ENCODE data around the gene KATNB1. TPM values are rescaled to one million over a fixed set of nuclear protein-coding genes. Genes with fewer than 3 reads are reported as not detected.

Gene KATNB1
- total and polyA plus RNA-seq, 2 of the 8 experiments (the other 6 are each of a cell fraction or from before 2014, with no cell fraction given) = 50.2 to 60.4 TPM

- no peak overlapping the region for H4K5ac ChIP-seq (ENCODE audit: insufficient read length, low read depth, low read length)
- no peak overlapping the region for H3K9ac ChIP-seq (replicated peaks in 1 of 4; ENCODE audit: extremely low read depth in 1 of 4, low read depth in 3 of 4, low read length in 3 of 4)
- no peak overlapping the region for H4K8ac ChIP-seq (ENCODE audit: extremely low read depth, insufficient read depth, low read length)
- H3K4me1 ChIP-seq (replicated peaks in 1 of 4; ENCODE audit: control insufficient read depth in 3 of 4, insufficient read depth in 4 of 4, low read length in 3 of 4) = peaks cover 0 to 7% (median under 1%) of the 10 kb centered on the region in 4 experiments; a peak in 2 of 7 replicates
- H2BK120ac ChIP-seq (replicated peaks; ENCODE audit: low read depth, low read length) = no peak overlapping the region
- ChIA-PET POLR2A (ENCODE audit: partially characterized antibody) (interaction anchor here (0.7 to 3.4 kb wide), 3 partner anchors 11 to 491 kb away, joined by 3 to 19 read pairs (median 3); no protein-coding TSS in a partner anchor), CTCF (ENCODE audit: partially characterized antibody) (interaction anchor here (0.6 to 3.0 kb wide), 5 partner anchors 10 to 102 kb away, joined by 3 to 12 read pairs (median 4); no protein-coding TSS in a partner anchor)
- H2AFZ ChIP-seq (ENCODE audit: low read length) = no peak overlapping the region
- H3K23ac ChIP-seq (ENCODE audit: insufficient read length) = no peak overlapping the region
- H2AK5ac ChIP-seq (ENCODE audit: low read depth, low read length) = no peak overlapping the region
- FAIRE-seq (no peak), DNase-seq (ENCODE audit: low read depth in 1 of 2, low spot score in 2 of 2) (no peak)
- H3K4me2 ChIP-seq (ENCODE audit: insufficient read depth in 1 of 2, low read depth in 2 of 2, low read length in 2 of 2) = no peak overlapping the region
- H3K27ac ChIP-seq (ENCODE audit: low read depth, low read length) = no peak overlapping the region
- H3K9me3 ChIP-seq (ENCODE audit: insufficient read depth in 2 of 2, low read depth in 1 of 2, low read length in 1 of 2) = no peaks in the 10 kb centered on the region
- H3K36me3 ChIP-seq (ENCODE audit: control insufficient read depth in 2 of 4, insufficient read depth in 4 of 4, low read length in 3 of 4) = no peaks in the 10 kb centered on the region
- no peaks in the 10 kb centered on the region for H3K79me1 ChIP-seq (ENCODE audit: low read depth, low read length)
- no peak overlapping the region for H2BK20ac ChIP-seq (ENCODE audit: low read length)
- 0 out of 2 replicates have a peak, but pooled peaks cover 2% of the 10 kb centered on the region for H3K23me2 ChIP-seq (ENCODE audit: low read depth, low read length)
- H4K20me1 ChIP-seq (replicated peaks in 1 of 2; ENCODE audit: control insufficient read depth in 1 of 2, insufficient read depth in 2 of 2, low read length in 2 of 2) = no peaks in the 10 kb centered on the region
- H3K18ac ChIP-seq (ENCODE audit: extremely low read depth, low read length) = no peak overlapping the region
- no peak overlapping the region for H4K91ac ChIP-seq (replicated peaks; ENCODE audit: insufficient read length, low read length)
- H3K4me3 ChIP-seq (ENCODE audit: extremely low read depth in 1 of 4, insufficient read depth in 2 of 4, low read depth in 3 of 4, low read length in 4 of 4) = no peak overlapping the region
- no peak overlapping the region for H2BK12ac ChIP-seq (ENCODE audit: low read depth, low read length)
- H3K79me2 ChIP-seq (ENCODE audit: control insufficient read depth in 1 of 2, insufficient read depth in 2 of 2, low read length in 2 of 2) = no peaks in the 10 kb centered on the region
- no peaks in the 10 kb centered on the region for H3K27me3 ChIP-seq (replicated peaks in 1 of 4; ENCODE audit: control insufficient read depth in 3 of 4, extremely low read depth in 1 of 4, insufficient read depth in 3 of 4, low read length in 3 of 4)
- WGBS, 2 experiments (ENCODE audit: extremely low coverage in 1 of 2, insufficient coverage in 1 of 2, insufficient read length in 1 of 2, insufficient replicate concordance in 2 of 2, low coverage in 1 of 2, low lambda C conversion rate in 2 of 2, missing lambda C conversion rate in 1 of 2) = 86% methylated on average over 4 of the region's 4 CpGs; no CpG with 5 or more reads in 1 of the 2 experiments
- no peak overlapping the region for H3K4ac ChIP-seq (replicated peaks; ENCODE audit: insufficient read length, low read depth, low read length)
- no peak overlapping the region for H2BK15ac ChIP-seq (ENCODE audit: low read length)
- no peak overlapping the region for H3K14ac ChIP-seq (ENCODE audit: insufficient read length)
- no peak overlapping the region for H3K56ac ChIP-seq (replicated peaks; ENCODE audit: insufficient read length, low read depth, low read length)
- TF ChIP-seq SP4 (IDR thresholded peaks at IDR 0.05; ENCODE audit: low read length) (no peak), SP1 (IDR thresholded peaks at IDR 0.05; ENCODE audit: low read depth, low read length) (no peak), CTBP2 (IDR thresholded peaks at IDR 0.05; ENCODE audit: borderline replicate concordance, insufficient read depth, insufficient read length, low read length) (no peak), USF2 (IDR thresholded peaks at IDR 0.05; ENCODE audit: low read length) (no peak), POU5F1 (IDR thresholded peaks at IDR 0.05; ENCODE audit: low read depth, low read length) (no peak)
- no peak overlapping the region for H2BK5ac ChIP-seq (ENCODE audit: low read depth, low read length)
Observed at GRCh38 chr16:57693550-57693949, 42.0 kb upstream of the KATNB1 start.

Data from H1 (cell line).